T47D (cell line): ENCODE results near the gene RMP24.

Source experiments
- DNase-seq, 2 experiments: peaks; one replicate each; pipeline versions ENCODE4 v3.0.0 to v3.0.0-alpha.2; 2011 to 2012; ENCODE audit warnings: low read depth in 1 of 2, low spot score in 1 of 2
- JUND ChIP-seq: IDR thresholded peaks from 2 replicates; pipeline ENCODE4 v1.6.1; 2012; ENCODE audit warnings: low read depth
- in situ Hi-C: cut with HindIII; loops from 2 replicates; pipeline ENCODE4 v1.10.0; 2016; ENCODE audit warnings: low sequenced_read_pairs, low pct_unique_long_range_greater_than_20kb

The RMP24 gene

GRCh38 chr18:35979112-35979511 lies 6.6 kb downstream of the RMP24 start:
- in situ Hi-C loops: no loop called here
- no peak for TF ChIP-seq JUND
- no peak for DNase-seq

- DNase-seq: no peak
- in situ Hi-C loops: no loop called here
- TF ChIP-seq JUND: no peak
Observed at GRCh38 chr18:35982409-35983114, 10.1 kb downstream of the RMP24 start.

- DNase-seq: no peak
- in situ Hi-C loops: no loop called here
- TF ChIP-seq JUND: no peak
Observed at GRCh38 chr18:35983147-35983546, 10.7 kb downstream of the RMP24 start.

GRCh38 chr18:35983818-35984217 lies 11.3 kb downstream of the RMP24 start:
- in situ Hi-C loops: no loop called here
- no peak for DNase-seq
- no peak for TF ChIP-seq JUND

- no peak for DNase-seq
- no peak for TF ChIP-seq JUND
- in situ Hi-C loops: no loop called here
Observed at GRCh38 chr18:35991696-35992095, 19.2 kb downstream of the RMP24 start.

GRCh38 chr18:35993013-35993412 lies 20.5 kb downstream of the RMP24 start:
- in situ Hi-C loops: no loop called here
- no peak for DNase-seq
- TF ChIP-seq JUND: no peak

- in situ Hi-C loops: no loop called here
- TF ChIP-seq JUND: no peak
- DNase-seq: peak in 1 of 2 experiments; percentile 18
Observed at GRCh38 chr18:35998967-35999366, 26.5 kb downstream of the RMP24 start.

GRCh38 chr18:35999925-36000324 lies 27.4 kb downstream of the RMP24 start:
- no peak for DNase-seq
- in situ Hi-C loops: no loop called here
- no peak for TF ChIP-seq JUND

GRCh38 chr18:36006997-36007396 lies 34.5 kb downstream of the RMP24 start:
- no peak for DNase-seq
- TF ChIP-seq JUND: no peak
- in situ Hi-C loops: no loop called here

- in situ Hi-C loops: no loop called here
Observed at GRCh38 chr18:36009214-36009613, 36.7 kb downstream of the RMP24 start.

GRCh38 chr18:36012891-36013290 lies 40.4 kb downstream of the RMP24 start:
- TF ChIP-seq JUND: no peak
- no peak for DNase-seq
- in situ Hi-C loops: no loop called here

More at GRCh38 chr18:36009214-36009613, 36.7 kb downstream of the RMP24 start:
- TF ChIP-seq JUND: no peak
- no peak for DNase-seq

- no peak for DNase-seq
- in situ Hi-C loops: no loop called here
- TF ChIP-seq JUND: no peak
Observed at GRCh38 chr18:36015629-36016028, 43.1 kb downstream of the RMP24 start.

GRCh38 chr18:36017232-36017631 lies 44.8 kb downstream of the RMP24 start:
- in situ Hi-C loops: no loop called here
- no peak for TF ChIP-seq JUND

GRCh38 chr18:36020174-36020711 lies 47.8 kb downstream of the RMP24 start:
- no peak for DNase-seq
- in situ Hi-C loops: no loop called here
- no peak for TF ChIP-seq JUND

More at GRCh38 chr18:36017232-36017631, 44.8 kb downstream of the RMP24 start:
- DNase-seq: no peak
